H9 (cell line): ENCODE data around the gene CEACAM4. TPM values are rescaled to one million over a fixed set of nuclear protein-coding genes. Genes with fewer than 3 reads are reported as not detected.
A peak's percentile ranks its signal among the peaks of the same experiment; 100 is the strongest.

ENCODE experiments used
- DNase-seq: peaks from one replicate; pipeline ENCODE4 v3.0.0-alpha.2; 2017
- H2AFZ ChIP-seq: one replicate; pipeline ENCODE4 v1.6.1; 2013; ENCODE audit warnings: mild to moderate bottlenecking, low read length, control low read depth, moderate library complexity
- H2AK5ac ChIP-seq: 2 replicates; pipeline ENCODE4 v1.6.1; 2013; ENCODE audit warnings: low read length, control low read depth, mixed read lengths; ENCODE audit not compliant: insufficient read length
- H2BK120ac ChIP-seq: one replicate; pipeline ENCODE4 v1.6.1; 2013; ENCODE audit warnings: low read depth, mild to moderate bottlenecking, low read length, control low read depth, inconsistent platforms; ENCODE audit not compliant: poor library complexity, severe bottlenecking
- H2BK12ac ChIP-seq: 2 replicates; pipeline ENCODE4 v1.6.1; 2013; ENCODE audit warnings: low read length, control low read depth, mixed read lengths, low read depth; ENCODE audit not compliant: insufficient read length
- H2BK15ac ChIP-seq: 2 replicates; pipeline ENCODE4 v1.6.1; 2013; ENCODE audit warnings: low read depth, low read length, control low read depth
- H2BK20ac ChIP-seq: one replicate; pipeline ENCODE4 v1.6.1; 2013; ENCODE audit warnings: low read depth, mild to moderate bottlenecking, low read length, control low read depth, inconsistent platforms; ENCODE audit not compliant: poor library complexity, severe bottlenecking
- H2BK5ac ChIP-seq: 2 replicates; pipeline ENCODE4 v1.6.1; 2013; ENCODE audit warnings: low read length, control low read depth, mixed read lengths; ENCODE audit not compliant: insufficient read length
- H3K14ac ChIP-seq: 2 replicates; pipeline ENCODE4 v1.6.1; 2013; ENCODE audit warnings: low read length, control low read depth; ENCODE audit not compliant: insufficient read depth
- H3K18ac ChIP-seq: 2 replicates; pipeline ENCODE4 v1.6.1; 2013; ENCODE audit warnings: low read depth, mild to moderate bottlenecking, mixed read lengths, low read length, control low read depth; ENCODE audit not compliant: insufficient read length
- H3K23ac ChIP-seq: 2 replicates; pipeline ENCODE4 v1.6.1; 2013; ENCODE audit warnings: low read length, control low read depth, mixed read lengths, low read depth; ENCODE audit not compliant: insufficient read length
- H3K23me2 ChIP-seq: 2 replicates; pipeline ENCODE4 v1.6.1; 2013; ENCODE audit warnings: low read depth, mild to moderate bottlenecking, mixed read lengths, low read length, control low read depth; ENCODE audit not compliant: insufficient read length, poor library complexity, severe bottlenecking
- H3K27ac ChIP-seq: 2 replicates; pipeline ENCODE4 v1.5.1; 2013; ENCODE audit warnings: low read length, control low read depth, mixed read lengths, low read depth; ENCODE audit not compliant: insufficient read length
- H3K27me3 ChIP-seq: 2 replicates; pipeline ENCODE4 v1.6.1; 2013; ENCODE audit warnings: low read length, control low read depth, inconsistent platforms; ENCODE audit not compliant: insufficient read depth
- H3K4ac ChIP-seq: 2 replicates; pipeline ENCODE4 v1.6.1; 2013; ENCODE audit warnings: low read depth, mild to moderate bottlenecking, control low read depth, inconsistent platforms, low read length, moderate library complexity
- H3K4me1 ChIP-seq: 2 replicates; pipeline ENCODE4 v1.6.1; 2013; ENCODE audit warnings: low read length, control low read depth, inconsistent platforms; ENCODE audit not compliant: insufficient read depth
- H3K4me2 ChIP-seq: 2 replicates; pipeline ENCODE4 v1.6.1; 2013; ENCODE audit warnings: low read length, control low read depth, mixed read lengths; ENCODE audit not compliant: insufficient read length, insufficient read depth
- H3K56ac ChIP-seq: 2 replicates; pipeline ENCODE4 v1.6.1; 2013; ENCODE audit warnings: low read depth, mild to moderate bottlenecking, mixed read lengths, low read length, control low read depth; ENCODE audit not compliant: insufficient read length
- H3K79me1 ChIP-seq: 2 replicates; pipeline ENCODE4 v1.6.1; 2013; ENCODE audit warnings: low read depth, mild to moderate bottlenecking, moderate library complexity, low read length, control low read depth, inconsistent platforms; ENCODE audit not compliant: insufficient read depth, poor library complexity, severe bottlenecking
- H3K79me2 ChIP-seq: 2 replicates; pipeline ENCODE4 v1.6.1; 2013; ENCODE audit warnings: low read length, control low read depth, inconsistent platforms; ENCODE audit not compliant: insufficient read depth
- H3K9ac ChIP-seq: 2 replicates; pipeline ENCODE4 v1.6.1; 2013; ENCODE audit warnings: low read length, control low read depth, mixed read lengths; ENCODE audit not compliant: insufficient read length; ENCODE audit errors: extremely low read depth
- H3K9me3 ChIP-seq: one replicate; pipeline ENCODE4 v1.6.1; 2013; ENCODE audit warnings: low read depth, low read length, inconsistent platforms; ENCODE audit not compliant: control insufficient read depth
- H3T11ph ChIP-seq: one replicate; pipeline ENCODE4 v1.6.1; 2013; ENCODE audit warnings: mild to moderate bottlenecking, low read length, control low read depth, inconsistent platforms
- H4K20me1 ChIP-seq: one replicate; pipeline ENCODE4 v1.6.1; 2013; ENCODE audit not compliant: control insufficient read depth, insufficient read length, insufficient read depth
- H4K5ac ChIP-seq: 2 replicates; pipeline ENCODE4 v1.6.1; 2013; ENCODE audit warnings: low read depth, mild to moderate bottlenecking, mixed read lengths, low read length, control low read depth; ENCODE audit not compliant: insufficient read length
- H4K8ac ChIP-seq: replicated peaks from 2 replicates; pipeline ENCODE4 v1.6.1; 2013; ENCODE audit warnings: low read length, control low read depth, mixed read lengths, low read depth; ENCODE audit not compliant: insufficient read length
- H4K91ac ChIP-seq: 2 replicates; pipeline ENCODE4 v1.6.1; 2013; ENCODE audit warnings: low read depth, mild to moderate bottlenecking, moderate library complexity, mixed read lengths, low read length, control low read depth; ENCODE audit not compliant: insufficient read length
- H3K27ac Mint-ChIP-seq, 3 experiments: 2 replicates in 2 of 3; 3 replicates in 1 of 3; pipeline ENCODE4 v1.8.0; 2020 to 2021; ENCODE audit warnings: mixed read lengths in 3 of 3, mild to moderate bottlenecking in 1 of 3, moderate library complexity in 1 of 3
- H3K27me3 Mint-ChIP-seq: 2 replicates; pipeline ENCODE4 v1.8.0; 2021; ENCODE audit warnings: low read depth, mild to moderate bottlenecking, moderate library complexity, mixed read lengths
- H3K36me3 Mint-ChIP-seq, 3 experiments: 2 replicates in 2 of 3; 3 replicates in 1 of 3; pipeline ENCODE4 v1.8.0; 2020 to 2021; ENCODE audit warnings: low read depth in 3 of 3, mixed read lengths in 3 of 3; ENCODE audit not compliant: insufficient read depth in 1 of 3
- H3K4me1 Mint-ChIP-seq, 2 experiments: 2 replicates each; pipeline ENCODE4 v1.8.0; 2020; ENCODE audit warnings: mixed read lengths in 2 of 2
- H3K4me3 Mint-ChIP-seq, 2 experiments: 2 replicates in 1 of 2; 3 replicates in 1 of 2; pipeline ENCODE4 v1.8.0; 2020 to 2021; ENCODE audit warnings: mild to moderate bottlenecking in 2 of 2, mixed read lengths in 2 of 2, moderate library complexity in 1 of 2
- H3K9me3 Mint-ChIP-seq, 2 experiments: 2 replicates in 1 of 2; 3 replicates in 1 of 2; pipeline ENCODE4 v1.8.0; 2020; ENCODE audit warnings: mild to moderate bottlenecking in 2 of 2, mixed read lengths in 2 of 2, moderate library complexity in 1 of 2
- CTCF ChIP-seq: fragments of 200-600 bp; sonication (generic); conservative IDR thresholded peaks from 3 replicates; pipeline ENCODE4 v1.8.0; 2021; ENCODE audit warnings: antibody characterized with exemption, mild to moderate bottlenecking
- WGBS: extraction: QIAGEN DNeasy Blood & Tissue Kit; methylation state at CpG from one replicate; pipeline ENCODE4 v1.1.7; 2013; ENCODE audit warnings: missing lambda C conversion rate, low lambda C conversion rate, mixed read lengths; ENCODE audit not compliant: insufficient read length; ENCODE audit errors: extremely low coverage; 5-methylcytosine and 5-hydroxymethylcytosine counted together
- total RNA-seq: library from RNA; stranded (reverse); gene quantifications from 2 replicates; pipeline ENCODE4 v1.2.1, GENCODE V29; 2021

CEACAM4 gene
- total RNA-seq, 1 experiment from 2014 or later = not detected

- WGBS = no CpG with 5 or more reads among the region's 10 CpGs
- TF ChIP-seq CTCF = peak; percentile 82
- Histone ChIP-seq H3K14ac (no peak overlapping the region), H3K4ac (no peak overlapping the region), H2AK5ac (no peak overlapping the region), H3K79me1 (no peaks in the 10 kb centered on the region), H3K56ac (no peak overlapping the region), H2BK5ac (no peak overlapping the region), H3K23me2 (no peaks in the 10 kb centered on the region), H2BK120ac (no peak overlapping the region), H2BK12ac (no peak overlapping the region), H3K18ac (no peak overlapping the region), H2AFZ (no peak overlapping the region), H3K27me3 (peaks cover 3% of the 10 kb centered on the region; the same call in 1 of the 2 replicates), H2BK20ac (no peak overlapping the region), H4K8ac (no peak overlapping the region), H3K23ac (no peak overlapping the region), H4K5ac (no peak overlapping the region), H3K4me1 (no peaks in the 10 kb centered on the region), H4K20me1 (no peaks in the 10 kb centered on the region), H3K9me3 (peaks cover 10% of the 10 kb centered on the region), H2BK15ac (no peak overlapping the region), H3K79me2 (no peaks in the 10 kb centered on the region), H3T11ph (no peak overlapping the region), H3K4me2 (no peak overlapping the region), H3K9ac (no peak overlapping the region), H3K27ac (no peak overlapping the region), H4K91ac (no peak overlapping the region)
- H3K27ac Mint-ChIP-seq = no peak overlapping the region
- H3K9me3 Mint-ChIP-seq = peaks cover 49 to 79% of the 10 kb centered on the region in 2 experiments
- peaks cover 0 to 9% (median 0%) of the 10 kb centered on the region in 3 experiments; a peak in 3 of 7 replicates for H3K36me3 Mint-ChIP-seq
- no peaks in the 10 kb centered on the region for H3K27me3 Mint-ChIP-seq
- no peaks in the 10 kb centered on the region for H3K4me1 Mint-ChIP-seq
- peak; percentile 71 for DNase-seq
- no peak overlapping the region for H3K4me3 Mint-ChIP-seq
Measured at GRCh38 chr19:41597600-41598041, 29.3 kb downstream of the CEACAM4 start.
